Measurements from ENCODE around the gene TRIML1. TPM values are rescaled to one million over a fixed set of nuclear protein-coding genes. Genes with fewer than 3 reads are reported as not detected.

The TRIML1 gene
- total and polyA plus RNA-seq, 2 of the 13 experiments (the other 11 are each of a cell fraction or from before 2014, with no cell fraction given): not detected

DNA sequence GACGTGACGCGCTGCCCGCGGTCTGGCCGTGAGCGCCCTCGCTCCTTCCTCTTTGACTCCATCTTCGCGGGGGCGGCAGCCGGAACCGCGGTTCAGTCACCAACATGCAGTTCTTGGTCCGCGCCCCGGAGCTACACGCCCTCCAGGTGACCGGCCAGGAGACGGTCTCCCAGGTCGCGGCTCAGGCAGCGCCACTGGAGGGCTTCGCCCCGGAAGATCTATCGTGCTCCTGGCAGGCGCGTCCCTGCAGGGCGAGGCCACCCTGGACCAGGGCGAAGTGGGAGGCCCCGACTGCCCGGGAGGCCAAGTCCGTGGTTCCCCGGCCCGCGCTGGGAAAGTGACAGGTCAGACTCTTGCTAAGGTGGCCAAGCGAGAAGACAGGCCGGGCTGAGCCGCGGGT, 32.8 kb upstream of the TRIML1 start (continued):
- TF ChIP-seq, protein P1, sequence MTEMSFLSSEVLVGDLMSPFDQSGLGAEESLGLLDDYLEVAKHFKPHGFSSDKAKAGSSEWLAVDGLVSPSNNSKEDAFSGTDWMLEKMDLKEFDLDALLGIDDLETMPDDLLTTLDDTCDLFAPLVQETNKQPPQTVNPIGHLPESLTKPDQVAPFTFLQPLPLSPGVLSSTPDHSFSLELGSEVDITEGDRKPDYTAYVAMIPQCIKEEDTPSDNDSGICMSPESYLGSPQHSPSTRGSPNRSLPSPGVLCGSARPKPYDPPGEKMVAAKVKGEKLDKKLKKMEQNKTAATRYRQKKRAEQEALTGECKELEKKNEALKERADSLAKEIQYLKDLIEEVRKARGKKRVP (CRISPR knock-in tag; IDR thresholded peaks at IDR 0.05): no peak
- TF ChIP-seq, protein P2, sequence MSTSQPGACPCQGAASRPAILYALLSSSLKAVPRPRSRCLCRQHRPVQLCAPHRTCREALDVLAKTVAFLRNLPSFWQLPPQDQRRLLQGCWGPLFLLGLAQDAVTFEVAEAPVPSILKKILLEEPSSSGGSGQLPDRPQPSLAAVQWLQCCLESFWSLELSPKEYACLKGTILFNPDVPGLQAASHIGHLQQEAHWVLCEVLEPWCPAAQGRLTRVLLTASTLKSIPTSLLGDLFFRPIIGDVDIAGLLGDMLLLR (CRISPR knock-in tag; IDR thresholded peaks at IDR 0.05): no peak
- TF ChIP-seq CBX2 (IDR thresholded peaks at IDR 0.05; ENCODE audit: low read depth, low read length) (no peak), CBX2 (CRISPR knock-in tag; IDR thresholded peaks at IDR 0.05; ENCODE audit: low read depth) (no peak), ZNF251 (CRISPR knock-in tag; IDR thresholded peaks at IDR 0.05) (no peak), NFE2 (CRISPR knock-in tag; IDR thresholded peaks at IDR 0.05) (no peak)

DNA sequence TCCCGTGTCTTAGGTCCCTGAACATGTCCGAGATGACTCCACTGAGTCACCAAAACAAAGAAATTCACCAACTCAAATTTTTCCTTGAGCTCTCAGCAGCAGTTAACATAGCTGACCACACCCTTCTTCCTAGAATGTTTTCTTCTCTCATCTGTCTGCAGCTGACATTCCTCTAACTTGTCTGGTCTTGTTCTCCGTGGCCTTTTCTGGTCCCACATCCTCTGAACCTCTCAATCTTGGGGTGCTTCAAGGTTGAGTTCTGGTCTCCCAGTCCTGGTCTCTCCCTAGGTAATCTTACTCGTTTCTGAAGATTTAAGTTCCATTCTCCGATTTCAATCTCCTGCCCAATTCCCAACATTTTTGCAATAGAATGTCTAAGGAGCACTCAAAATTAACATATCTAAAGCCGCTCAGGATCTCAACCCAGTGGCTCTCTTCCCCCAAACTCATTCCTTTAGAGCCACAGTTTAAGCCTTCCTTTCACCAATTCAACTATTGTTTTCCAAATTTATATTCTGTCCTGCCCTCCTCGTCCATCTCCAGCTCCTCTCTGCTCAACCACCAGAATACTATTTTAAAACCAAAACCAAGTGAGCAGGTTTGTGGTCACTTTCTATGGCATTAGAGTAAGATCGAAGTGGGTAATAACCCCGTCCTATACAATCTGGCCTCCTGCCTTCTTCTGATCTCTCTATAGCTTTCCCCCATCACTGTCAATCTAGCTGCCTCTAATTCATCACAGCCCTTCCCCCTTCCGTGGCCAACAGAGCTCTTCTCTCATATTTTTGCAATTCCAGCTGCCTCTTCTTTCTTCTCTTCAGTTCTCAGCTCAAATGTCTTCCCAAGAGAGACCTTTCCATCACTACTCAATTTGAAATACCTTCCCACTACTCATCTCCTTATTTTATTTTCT, 31.1 kb upstream of the TRIML1 start:
- Histone ChIP-seq H3K4me3 (replicated peaks in 1 of 3; ENCODE audit: insufficient read depth in 1 of 3, low read depth in 2 of 3, low read length in 3 of 3) (no peak overlapping the region), H3K79me2 (ENCODE audit: insufficient read depth, low read length) (no peaks in the 10 kb centered on the region), H3K9me3 (ENCODE audit: low read length) (no peaks in the 10 kb centered on the region), H3K36me3 (replicated peaks in 1 of 2; ENCODE audit: control insufficient read depth in 1 of 2, insufficient read depth in 2 of 2, low read length in 2 of 2) (no peaks in the 10 kb centered on the region), H4K20me1 (ENCODE audit: insufficient read depth, low read length) (no peaks in the 10 kb centered on the region), H3K27me3 (ENCODE audit: control insufficient read depth in 1 of 2, insufficient read depth in 2 of 2, low read length in 2 of 2) (no peaks in the 10 kb centered on the region; a peak in 1 of 5 replicates), H3K27ac (ENCODE audit: extremely low read length, insufficient read depth, low read length) (no peak overlapping the region), H3K4me2 (ENCODE audit: low read depth, low read length) (no peak overlapping the region), H3K4me1 (ENCODE audit: insufficient read depth, low read length) (no peaks in the 10 kb centered on the region), H2AFZ (ENCODE audit: low read length) (no peak overlapping the region), H3K9ac (ENCODE audit: insufficient read depth, low read depth, low read length) (no peak overlapping the region)
- ATAC-seq: no peak
- POLR2A ChIA-PET: no interaction called here
- BruUV-seq (replicated peaks): no TSS peak
- no peak for FAIRE-seq
- TF ChIP-seq, protein P3, sequence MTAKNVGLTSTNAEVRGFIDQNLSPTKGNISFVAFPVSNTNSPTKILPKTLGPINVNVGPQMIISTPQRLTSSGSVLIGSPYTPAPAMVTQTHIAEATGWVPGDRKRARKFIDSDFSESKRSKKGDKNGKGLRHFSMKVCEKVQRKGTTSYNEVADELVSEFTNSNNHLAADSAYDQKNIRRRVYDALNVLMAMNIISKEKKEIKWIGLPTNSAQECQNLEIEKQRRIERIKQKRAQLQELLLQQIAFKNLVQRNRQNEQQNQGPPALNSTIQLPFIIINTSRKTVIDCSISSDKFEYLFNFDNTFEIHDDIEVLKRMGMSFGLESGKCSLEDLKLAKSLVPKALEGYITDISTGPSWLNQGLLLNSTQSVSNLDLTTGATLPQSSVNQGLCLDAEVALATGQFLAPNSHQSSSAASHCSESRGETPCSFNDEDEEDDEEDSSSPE (CRISPR knock-in tag; IDR thresholded peaks at IDR 0.05): no peak
- no peak for TF ChIP-seq MEF2D (CRISPR knock-in tag; IDR thresholded peaks at IDR 0.05)
- no peak for TF ChIP-seq NFIB (CRISPR knock-in tag; IDR thresholded peaks at IDR 0.05; ENCODE audit: borderline replicate concordance)
- TF ChIP-seq SIX4 (CRISPR knock-in tag; IDR thresholded peaks at IDR 0.05): no peak
- TF ChIP-seq, protein P4, sequence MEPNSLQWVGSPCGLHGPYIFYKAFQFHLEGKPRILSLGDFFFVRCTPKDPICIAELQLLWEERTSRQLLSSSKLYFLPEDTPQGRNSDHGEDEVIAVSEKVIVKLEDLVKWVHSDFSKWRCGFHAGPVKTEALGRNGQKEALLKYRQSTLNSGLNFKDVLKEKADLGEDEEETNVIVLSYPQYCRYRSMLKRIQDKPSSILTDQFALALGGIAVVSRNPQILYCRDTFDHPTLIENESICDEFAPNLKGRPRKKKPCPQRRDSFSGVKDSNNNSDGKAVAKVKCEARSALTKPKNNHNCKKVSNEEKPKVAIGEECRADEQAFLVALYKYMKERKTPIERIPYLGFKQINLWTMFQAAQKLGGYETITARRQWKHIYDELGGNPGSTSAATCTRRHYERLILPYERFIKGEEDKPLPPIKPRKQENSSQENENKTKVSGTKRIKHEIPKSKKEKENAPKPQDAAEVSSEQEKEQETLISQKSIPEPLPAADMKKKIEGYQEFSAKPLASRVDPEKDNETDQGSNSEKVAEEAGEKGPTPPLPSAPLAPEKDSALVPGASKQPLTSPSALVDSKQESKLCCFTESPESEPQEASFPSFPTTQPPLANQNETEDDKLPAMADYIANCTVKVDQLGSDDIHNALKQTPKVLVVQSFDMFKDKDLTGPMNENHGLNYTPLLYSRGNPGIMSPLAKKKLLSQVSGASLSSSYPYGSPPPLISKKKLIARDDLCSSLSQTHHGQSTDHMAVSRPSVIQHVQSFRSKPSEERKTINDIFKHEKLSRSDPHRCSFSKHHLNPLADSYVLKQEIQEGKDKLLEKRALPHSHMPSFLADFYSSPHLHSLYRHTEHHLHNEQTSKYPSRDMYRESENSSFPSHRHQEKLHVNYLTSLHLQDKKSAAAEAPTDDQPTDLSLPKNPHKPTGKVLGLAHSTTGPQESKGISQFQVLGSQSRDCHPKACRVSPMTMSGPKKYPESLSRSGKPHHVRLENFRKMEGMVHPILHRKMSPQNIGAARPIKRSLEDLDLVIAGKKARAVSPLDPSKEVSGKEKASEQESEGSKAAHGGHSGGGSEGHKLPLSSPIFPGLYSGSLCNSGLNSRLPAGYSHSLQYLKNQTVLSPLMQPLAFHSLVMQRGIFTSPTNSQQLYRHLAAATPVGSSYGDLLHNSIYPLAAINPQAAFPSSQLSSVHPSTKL (CRISPR knock-in tag; IDR thresholded peaks at IDR 0.05): no peak
- WGBS (ENCODE audit: low lambda C conversion rate): 6% methylated on average over 10 of the region's 10 CpGs
- in situ Hi-C loops (cut with HindIII; ENCODE audit: extremely low pct_ligation_motif_present, low pct_unique_long_range_greater_than_20kb): no loop called here
- no peak for DNase-seq (ENCODE audit: low spot score)
- intact Hi-C loops (cut with micrococcal nuclease; ENCODE audit: unreplicated experiment): no loop called here
- CTCF ChIA-PET (ENCODE audit: low intra/inter-chr PET ratio, low total read pairs): no interaction called here

Measured in HepG2 (cell line).